ENCODE measurements around the gene IFI30. TPM values are rescaled to one million over a fixed set of nuclear protein-coding genes. Genes with fewer than 3 reads are reported as not detected.
"Not testable (repeated sequence)": the region's sequence is repeated elsewhere in the genome, so short reads cannot be mapped to it uniquely, and the experiment has no call there.

The IFI30 gene
- total RNA-seq, 1 experiment from 2014 or later: 9.1 TPM

GRCh38 chr19:18208098-18208951, 34.7 kb downstream of the IFI30 start:
- H3K36me3 Mint-ChIP-seq (ENCODE audit: insufficient read depth, unreplicated experiment): no peaks in the 10 kb centered on the region
- no peaks in the 10 kb centered on the region for H3K9me3 Mint-ChIP-seq (ENCODE audit: unreplicated experiment)
- no peaks in the 10 kb centered on the region for H3K27me3 Mint-ChIP-seq (ENCODE audit: insufficient read depth, unreplicated experiment)
- H3K4me3 Mint-ChIP-seq (ENCODE audit: unreplicated experiment): no peak overlapping the region
- POLR2A ChIA-PET: interaction anchor here (0.7 kb wide), 1 partner anchor 89 kb away, joined by 3 read pairs; no protein-coding TSS in a partner anchor
- H3K27ac Mint-ChIP-seq (ENCODE audit: low read depth, unreplicated experiment): no peak overlapping the region
- no TSS peak for BruUV-seq (replicated peaks)
- peak; percentile 42 for DNase-seq (ENCODE audit: unreplicated experiment)
- TF ChIP-seq CTCF (IDR thresholded peaks at IDR 0.05; ENCODE audit: unreplicated experiment): peak; percentile 51
- CTCF ChIA-PET: interaction anchor here (0.5 to 3.6 kb wide), 13 partner anchors 14 to 249 kb away, joined by 3 to 38 read pairs (median 3); no protein-coding TSS in a partner anchor
- H3K4me1 Mint-ChIP-seq (ENCODE audit: insufficient read depth, unreplicated experiment): peaks cover 1% of the 10 kb centered on the region
- intact Hi-C loops (cut with micrococcal nuclease): loop anchor here (1.0 kb wide), 1 partner anchor 43 kb away; no protein-coding TSS in a partner anchor

- DNase-seq (ENCODE audit: unreplicated experiment); intact Hi-C loops (cut with micrococcal nuclease); BruUV-seq (replicated peaks); H3K4me3 Mint-ChIP-seq (ENCODE audit: unreplicated experiment); H3K4me1 Mint-ChIP-seq (ENCODE audit: insufficient read depth, unreplicated experiment); H3K9me3 Mint-ChIP-seq (ENCODE audit: unreplicated experiment); H3K27ac Mint-ChIP-seq (ENCODE audit: low read depth, unreplicated experiment); POLR2A ChIA-PET; H3K36me3 Mint-ChIP-seq (ENCODE audit: insufficient read depth, unreplicated experiment); H3K27me3 Mint-ChIP-seq (ENCODE audit: insufficient read depth, unreplicated experiment): not testable (repeated sequence)
- CTCF ChIA-PET: interaction anchor here (0.6 to 3.6 kb wide), 7 partner anchors 39 to 178 kb away, joined by 3 to 38 read pairs (median 3); no protein-coding TSS in a partner anchor
Measured at GRCh38 chr19:18209912-18210311, 36.3 kb downstream of the IFI30 start.

GRCh38 chr19:18211683-18212082, 38.1 kb downstream of the IFI30 start:
- ChIA-PET POLR2A (interaction anchor here (0.6 kb wide), 1 partner anchor 117 kb away, joined by 3 read pairs; no protein-coding TSS in a partner anchor), CTCF (interaction anchor here (0.6 to 1.6 kb wide), 2 partner anchors 32 to 41 kb away, joined by 3 to 4 read pairs; no protein-coding TSS in a partner anchor)
- Mint-ChIP-seq H3K9me3 (ENCODE audit: unreplicated experiment) (no peaks in the 10 kb centered on the region), H3K36me3 (ENCODE audit: insufficient read depth, unreplicated experiment) (no peaks in the 10 kb centered on the region), H3K27me3 (ENCODE audit: insufficient read depth, unreplicated experiment) (no peaks in the 10 kb centered on the region), H3K4me1 (ENCODE audit: insufficient read depth, unreplicated experiment) (peaks cover 6% of the 10 kb centered on the region), H3K4me3 (ENCODE audit: unreplicated experiment) (no peak overlapping the region), H3K27ac (ENCODE audit: low read depth, unreplicated experiment) (no peak overlapping the region)
- intact Hi-C loops (cut with micrococcal nuclease): no loop called here
- BruUV-seq (replicated peaks): no TSS peak
- TF ChIP-seq CTCF (IDR thresholded peaks at IDR 0.05; ENCODE audit: unreplicated experiment): no peak
- no peak for DNase-seq (ENCODE audit: unreplicated experiment)

- Mint-ChIP-seq H3K4me1 (ENCODE audit: insufficient read depth, unreplicated experiment) (peaks cover 6% of the 10 kb centered on the region), H3K27me3 (ENCODE audit: insufficient read depth, unreplicated experiment) (peaks cover 6% of the 10 kb centered on the region), H3K36me3 (ENCODE audit: insufficient read depth, unreplicated experiment) (no peaks in the 10 kb centered on the region), H3K27ac (ENCODE audit: low read depth, unreplicated experiment) (no peak overlapping the region), H3K4me3 (ENCODE audit: unreplicated experiment) (no peak overlapping the region), H3K9me3 (ENCODE audit: unreplicated experiment) (no peaks in the 10 kb centered on the region)
- ChIA-PET POLR2A (interaction anchor here (1.0 kb wide), 1 partner anchor 65 kb away, joined by 4 read pairs; no protein-coding TSS in a partner anchor), CTCF (interaction anchor here (1.1 to 1.4 kb wide), 3 partner anchors 9 to 112 kb away, joined by 3 to 4 read pairs (median 3); no protein-coding TSS in a partner anchor)
- no peak for TF ChIP-seq CTCF (IDR thresholded peaks at IDR 0.05; ENCODE audit: unreplicated experiment)
- no TSS peak for BruUV-seq (replicated peaks)
- DNase-seq (ENCODE audit: unreplicated experiment): peak; percentile 45
- intact Hi-C loops (cut with micrococcal nuclease): no loop called here
Measured at GRCh38 chr19:18214779-18215433, 41.3 kb downstream of the IFI30 start.
